OCI-LY3 (cell line): Measurements from ENCODE around the gene RGSL1.

Experiments used
- H2AFZ ChIP-seq: fragments of 200-600, 300-600 bp; shearing (Covaris generic); 2 replicates; pipeline ENCODE4 v1.6.0; 2014; ENCODE audit warnings: antibody characterized with exemption, low read depth, low read length
- H3K27ac ChIP-seq: fragments of 200-600, 300-600 bp; sonication (generic); 2 replicates; pipeline ENCODE4 v1.5.1; 2014; ENCODE audit warnings: mild to moderate bottlenecking, low read length, moderate library complexity, mixed read lengths
- H3K27me3 ChIP-seq: fragments of 200-600, 300-600 bp; sonication (generic); 2 replicates; pipeline ENCODE4 v1.6.1; 2014; ENCODE audit warnings: low read depth, low read length, mixed read lengths
- H3K36me3 ChIP-seq: fragments of 200-600, 300-600 bp; sonication (generic); replicated peaks from 2 replicates; pipeline ENCODE3; 2014; ENCODE audit warnings: low read depth, low read length, mixed read lengths
- H3K4me1 ChIP-seq: fragments of 300-600, 200-600 bp; sonication (generic); 2 replicates; pipeline ENCODE4 v1.6.1; 2014; ENCODE audit warnings: low read length, mixed read lengths
- H3K4me2 ChIP-seq: fragments of 200-600, 300-600 bp; sonication (generic); 2 replicates; pipeline ENCODE4 v1.6.1; 2014; ENCODE audit warnings: low read length, mixed read lengths
- H3K4me3 ChIP-seq: fragments of 300-600, 200-600 bp; sonication (generic); 2 replicates; pipeline ENCODE4 v1.5.1; 2014; ENCODE audit warnings: antibody characterized with exemption, mild to moderate bottlenecking, low read length, moderate library complexity
- H3K79me2 ChIP-seq: fragments of 300-600, 200-600 bp; shearing (Covaris generic); 2 replicates; pipeline ENCODE4 v1.6.1; 2014; ENCODE audit warnings: mild to moderate bottlenecking, low read length, mixed read lengths
- H3K9ac ChIP-seq: fragments of 300-600, 200-600 bp; shearing (Covaris generic); 2 replicates; pipeline ENCODE4 v1.6.0; 2014; ENCODE audit warnings: mild to moderate bottlenecking, low read length, moderate library complexity
- H3K9me3 ChIP-seq: fragments of 200-600, 300-600 bp; shearing (Covaris generic); 2 replicates; pipeline ENCODE4 v1.6.1; 2014; ENCODE audit warnings: low read length, mixed read lengths; ENCODE audit not compliant: insufficient read depth
- H4K20me1 ChIP-seq: fragments of 200-600, 300-600 bp; sonication (generic); 2 replicates; pipeline ENCODE4 v1.6.1; 2016; ENCODE audit warnings: low read length, mixed read lengths; ENCODE audit not compliant: insufficient read depth
- EZH2phosphoT487 ChIP-seq: fragments of 200-600 bp; shearing (Covaris generic); IDR thresholded peaks from 2 replicates; pipeline ENCODE4 v1.6.1; 2018; ENCODE audit warnings: antibody characterized with exemption, mixed run types, low read depth
- TF ChIP-seq, protein P1 (sequence below): fragments of 200-600, 300-600 bp; sonication (generic); IDR thresholded peaks from 2 replicates; pipeline ENCODE4 v1.5.1; 2014; ENCODE audit warnings: antibody characterized with exemption, low read length, low read depth

Gene RGSL1

GRCh38 chr1:182406012-182406411 is 43.9 kb upstream of the RGSL1 start:
- Histone ChIP-seq H3K27ac (no peak overlapping the region), H2AFZ (no peak overlapping the region), H3K4me1 (no peaks in the 10 kb centered on the region), H4K20me1 (no peaks in the 10 kb centered on the region), H3K4me2 (no peak overlapping the region), H3K36me3 (no peaks in the 10 kb centered on the region), H3K9me3 (peaks cover 13% of the 10 kb centered on the region; the same call in 1 of the 2 replicates), H3K9ac (no peak overlapping the region), H3K79me2 (no peaks in the 10 kb centered on the region), H3K4me3 (no peak overlapping the region), H3K27me3 (peaks cover 12% of the 10 kb centered on the region; the same call in 1 of the 2 replicates)
- TF ChIP-seq EZH2phosphoT487 = no peak
- TF ChIP-seq, protein P1, sequence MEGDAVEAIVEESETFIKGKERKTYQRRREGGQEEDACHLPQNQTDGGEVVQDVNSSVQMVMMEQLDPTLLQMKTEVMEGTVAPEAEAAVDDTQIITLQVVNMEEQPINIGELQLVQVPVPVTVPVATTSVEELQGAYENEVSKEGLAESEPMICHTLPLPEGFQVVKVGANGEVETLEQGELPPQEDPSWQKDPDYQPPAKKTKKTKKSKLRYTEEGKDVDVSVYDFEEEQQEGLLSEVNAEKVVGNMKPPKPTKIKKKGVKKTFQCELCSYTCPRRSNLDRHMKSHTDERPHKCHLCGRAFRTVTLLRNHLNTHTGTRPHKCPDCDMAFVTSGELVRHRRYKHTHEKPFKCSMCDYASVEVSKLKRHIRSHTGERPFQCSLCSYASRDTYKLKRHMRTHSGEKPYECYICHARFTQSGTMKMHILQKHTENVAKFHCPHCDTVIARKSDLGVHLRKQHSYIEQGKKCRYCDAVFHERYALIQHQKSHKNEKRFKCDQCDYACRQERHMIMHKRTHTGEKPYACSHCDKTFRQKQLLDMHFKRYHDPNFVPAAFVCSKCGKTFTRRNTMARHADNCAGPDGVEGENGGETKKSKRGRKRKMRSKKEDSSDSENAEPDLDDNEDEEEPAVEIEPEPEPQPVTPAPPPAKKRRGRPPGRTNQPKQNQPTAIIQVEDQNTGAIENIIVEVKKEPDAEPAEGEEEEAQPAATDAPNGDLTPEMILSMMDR = no peak

GRCh38 chr1:182407724-182408123 is 42.2 kb upstream of the RGSL1 start:
- no peaks in the 10 kb centered on the region for H3K36me3 ChIP-seq
- peaks cover 12% of the 10 kb centered on the region; the same call in 1 of the 2 replicates for H3K27me3 ChIP-seq
- H3K79me2 ChIP-seq = no peaks in the 10 kb centered on the region
- no peaks in the 10 kb centered on the region for H3K4me1 ChIP-seq
- no peak overlapping the region for H2AFZ ChIP-seq
- no peak overlapping the region for H3K4me2 ChIP-seq
- H3K27ac ChIP-seq = no peak overlapping the region
- TF ChIP-seq EZH2phosphoT487 = no peak
- TF ChIP-seq, protein P1 = no peak
- no peak overlapping the region for H3K9ac ChIP-seq
- H4K20me1 ChIP-seq = no peaks in the 10 kb centered on the region
- H3K4me3 ChIP-seq = no peak overlapping the region
- H3K9me3 ChIP-seq = peaks cover 13% of the 10 kb centered on the region; the same call in 1 of the 2 replicates

DNA sequence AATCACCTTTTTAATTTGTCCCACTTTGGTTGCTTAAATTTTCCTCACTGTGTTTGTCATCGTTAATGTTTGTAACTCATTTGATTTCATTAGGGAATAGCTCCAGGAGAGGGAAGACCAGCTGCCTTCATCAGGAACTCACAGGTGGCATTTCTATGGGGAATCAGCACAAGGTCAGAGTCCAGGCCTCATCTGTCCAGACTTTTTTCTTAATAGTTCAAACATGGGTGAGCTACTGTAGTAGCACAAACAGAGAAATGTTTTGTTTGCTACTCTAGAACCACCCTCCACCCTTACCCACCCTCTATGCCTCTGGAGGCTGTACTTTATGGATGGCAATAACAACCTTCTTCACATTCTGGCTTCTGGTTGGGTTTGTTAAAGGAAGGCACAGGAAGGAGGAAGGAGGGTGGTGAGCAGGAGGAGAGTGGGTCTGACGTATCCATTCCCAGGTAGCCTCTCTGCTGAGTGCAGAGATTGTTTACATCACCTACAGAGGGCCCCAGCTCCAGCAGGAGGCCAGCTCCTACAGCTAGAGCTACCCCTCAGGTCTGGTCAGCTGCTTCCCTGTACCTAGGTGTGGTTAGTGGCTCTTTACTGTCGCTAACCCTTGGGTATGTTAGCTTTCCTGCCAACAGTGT is 41.4 kb upstream of the RGSL1 start:
- H3K36me3 ChIP-seq = no peaks in the 10 kb centered on the region
- peaks cover 8% of the 10 kb centered on the region; the same call in 1 of the 2 replicates for H3K27me3 ChIP-seq
- no peak overlapping the region for H3K27ac ChIP-seq
- no peaks in the 10 kb centered on the region for H3K79me2 ChIP-seq
- no peaks in the 10 kb centered on the region for H4K20me1 ChIP-seq
- no peak overlapping the region for H3K4me2 ChIP-seq
- no peak overlapping the region for H3K4me3 ChIP-seq
- no peaks in the 10 kb centered on the region for H3K4me1 ChIP-seq
- no peak overlapping the region for H3K9ac ChIP-seq
- no peak overlapping the region for H2AFZ ChIP-seq
- peaks cover 13% of the 10 kb centered on the region; the same call in 1 of the 2 replicates for H3K9me3 ChIP-seq
- TF ChIP-seq EZH2phosphoT487 = no peak
- TF ChIP-seq, protein P1 = no peak

DNA sequence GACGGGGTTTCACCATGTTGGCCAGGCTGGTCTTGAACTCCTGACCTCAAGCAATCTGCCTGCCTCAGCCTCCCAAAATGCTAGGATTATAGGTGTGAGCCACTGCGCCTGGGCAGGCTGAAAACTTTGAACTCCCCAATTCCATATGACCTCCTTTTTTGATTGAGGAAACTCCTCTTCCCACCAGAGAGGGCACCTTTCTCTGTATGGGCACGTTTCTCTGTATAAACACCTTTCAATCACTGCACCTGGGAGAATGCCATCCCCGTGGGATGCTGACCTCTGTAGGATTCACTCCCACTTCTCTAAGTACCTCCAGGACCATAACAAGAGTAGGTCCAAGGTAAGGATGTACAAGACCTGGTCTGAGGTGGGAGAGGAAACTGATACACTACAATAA is 39.8 kb upstream of the RGSL1 start:
- no peak for TF ChIP-seq EZH2phosphoT487
- TF ChIP-seq, protein P1 = no peak
- no peaks in the 10 kb centered on the region for H3K36me3 ChIP-seq
- H2AFZ ChIP-seq = no peak overlapping the region
- H3K9ac ChIP-seq = no peak overlapping the region
- H3K9me3 ChIP-seq = peaks cover 13% of the 10 kb centered on the region; the same call in 1 of the 2 replicates
- peaks cover 16% of the 10 kb centered on the region for H3K27me3 ChIP-seq
- no peak overlapping the region for H3K4me2 ChIP-seq
- H3K4me3 ChIP-seq = no peak overlapping the region
- no peaks in the 10 kb centered on the region for H4K20me1 ChIP-seq
- H3K27ac ChIP-seq = no peak overlapping the region
- H3K4me1 ChIP-seq = no peaks in the 10 kb centered on the region
- no peaks in the 10 kb centered on the region for H3K79me2 ChIP-seq
